GM21447 (cell line): ENCODE measurements around the gene CT45A7.
"Not testable (repeated sequence)": the region's sequence is repeated elsewhere in the genome, so short reads cannot be mapped to it uniquely, and the experiment has no call there.

Source experiments
- ATAC-seq: cut with Tn5 transposase; IDR thresholded peaks from one replicate; pipeline ENCODE4 v1.9.1; 2021; ENCODE audit not compliant: unreplicated experiment

The CT45A7 gene

GRCh38 chrX:135837180-135837579 is at the start of gene CT45A7:
Gene CT45A7, minus strand, starts transcription at chrX:135837280. Its CDS starts 3,747 bp downstream, at chrX:135833533.
- ATAC-seq: not testable (repeated sequence)

GRCh38 chrX:135882741-135883140 is 45.7 kb upstream of the CT45A7 start:
- not testable (repeated sequence) for ATAC-seq

- not testable (repeated sequence) for ATAC-seq
Measured at GRCh38 chrX:135871712-135872111, 34.6 kb upstream of the CT45A7 start, which contains the start of gene CT45A9. Gene CT45A9, minus strand, starts transcription at chrX:135871812. Its CDS starts 3,751 bp downstream, at chrX:135868061.

- ATAC-seq: not testable (repeated sequence)
Measured at GRCh38 chrX:135854438-135854837, 17.4 kb upstream of the CT45A7 start, which contains the start of gene CT45A8. Gene CT45A8, minus strand, starts transcription at chrX:135854538. Its CDS starts 3,755 bp downstream, at chrX:135850783.

GRCh38 chrX:135819912-135820311 is 17.2 kb downstream of the CT45A7 start, which contains the start of gene CT45A2:
Gene CT45A2, minus strand, starts transcription at chrX:135820012. Its CDS starts 3,747 bp downstream, at chrX:135816265.
- ATAC-seq: not testable (repeated sequence)

GRCh38 chrX:135802687-135803086 is 34.4 kb downstream of the CT45A7 start, which contains the start of gene CT45A6:
Gene CT45A6, minus strand, starts transcription at chrX:135802787. Its CDS starts 3,794 bp downstream, at chrX:135798993.
- not testable (repeated sequence) for ATAC-seq

- not testable (repeated sequence) for ATAC-seq
Measured at GRCh38 chrX:135785403-135785802, 51.7 kb downstream of the CT45A7 start, which contains the start of gene CT45A5. Gene CT45A5, minus strand, starts transcription at chrX:135785503. Its CDS starts 3,774 bp downstream, at chrX:135781729.
